ENCODE data around the gene PTPA.
"Not testable (repeated sequence)": the region's sequence is repeated elsewhere in the genome, so short reads cannot be mapped to it uniquely, and the experiment has no call there.

The PTPA gene

GRCh38 chr9:129160712-129161533 lies 49.7 kb downstream of the PTPA start:
- DNase-seq = no peak
- no peak for TF ChIP-seq CTCF (IDR thresholded peaks at IDR 0.05)
- H3K27ac ChIP-seq = no peak overlapping the region
- no peaks in the 10 kb centered on the region for H3K9me3 ChIP-seq
- intact Hi-C loops (cut with DNase I; ENCODE audit: low total_unique reads) = no loop called here
- H3K4me3 ChIP-seq = no peak overlapping the region
- peaks cover 0 to 18% (median 0%) of the 10 kb centered on the region in 3 donors for H3K36me3 ChIP-seq
- peaks cover 0 to 16% (median 15%) of the 10 kb centered on the region in 4 donors for H3K4me1 ChIP-seq
- no peaks in the 10 kb centered on the region for H3K27me3 ChIP-seq

GRCh38 chr9:129161534-129161837 lies 50.3 kb downstream of the PTPA start:
- no peaks in the 10 kb centered on the region for H3K27me3 ChIP-seq
- H3K36me3 ChIP-seq = peaks cover 0 to 12% (median 0%) of the 10 kb centered on the region in 3 donors
- H3K9me3 ChIP-seq = no peaks in the 10 kb centered on the region
- no peak for TF ChIP-seq CTCF (IDR thresholded peaks at IDR 0.05)
- H3K4me3 ChIP-seq = no peak overlapping the region
- DNase-seq = no peak
- intact Hi-C loops (cut with DNase I; ENCODE audit: low total_unique reads) = no loop called here
- peaks cover 0 to 21% (median 19%) of the 10 kb centered on the region in 4 donors for H3K4me1 ChIP-seq
- no peak overlapping the region for H3K27ac ChIP-seq

GRCh38 chr9:129162497-129163197 lies 51.4 kb downstream of the PTPA start:
- no peak for DNase-seq
- Histone ChIP-seq H3K27ac (peak overlapping the region in 1 of 2 donors; percentile 53), H3K9me3 (no peaks in the 10 kb centered on the region), H3K27me3 (no peaks in the 10 kb centered on the region), H3K4me1 (peaks cover 0 to 33% (median 28%) of the 10 kb centered on the region in 4 donors), H3K36me3 (peaks cover 0 to 8% (median 0%) of the 10 kb centered on the region in 3 donors), H3K4me3 (no peak overlapping the region)
- TF ChIP-seq CTCF (IDR thresholded peaks at IDR 0.05) = no peak
- intact Hi-C loops (cut with DNase I; ENCODE audit: low total_unique reads) = no loop called here

GRCh38 chr9:129163198-129163670 lies 52.0 kb downstream of the PTPA start:
- H3K27me3 ChIP-seq; intact Hi-C loops (cut with DNase I; ENCODE audit: low total_unique reads): not testable (repeated sequence)
- peak overlapping the region; percentile 53 to 68 for H3K27ac ChIP-seq

GRCh38 chr9:129163753-129164152 lies 52.5 kb downstream of the PTPA start:
- intact Hi-C loops (cut with DNase I; ENCODE audit: low total_unique reads) = no loop called here
- no peak for TF ChIP-seq CTCF (IDR thresholded peaks at IDR 0.05)
- Histone ChIP-seq H3K27ac (peak overlapping the region; percentile 53 to 68), H3K4me3 (no peak overlapping the region), H3K27me3 (no peaks in the 10 kb centered on the region), H3K9me3 (no peaks in the 10 kb centered on the region), H3K4me1 (peaks cover 0 to 44% (median 39%) of the 10 kb centered on the region in 4 donors), H3K36me3 (no peaks in the 10 kb centered on the region)
- DNase-seq = no peak

More at GRCh38 chr9:129163198-129163670, 52.0 kb downstream of the PTPA start:
- not testable (repeated sequence) for H3K36me3 ChIP-seq, H3K9me3 ChIP-seq, H3K4me3 ChIP-seq, DNase-seq
- H3K4me1 ChIP-seq = peaks cover 0 to 39% (median 34%) of the 10 kb centered on the region in 4 donors
